Activated CD4-positive, alpha-beta T cell treated with anti-CD3 and anti-CD28 coated beads, Interleukin-2, amount 50 U/mL, for 48 hours (primary cell): Measurements from ENCODE around the gene GALK1.

ENCODE experiments used
- DNase-seq, 2 experiments: peaks; one replicate each; pipeline ENCODE4 v3.0.0-alpha.2; 2020

The GALK1 gene

GRCh38 chr17:75748706-75749105, 16.3 kb downstream of the GALK1 start:
- no peak for DNase-seq

DNA sequence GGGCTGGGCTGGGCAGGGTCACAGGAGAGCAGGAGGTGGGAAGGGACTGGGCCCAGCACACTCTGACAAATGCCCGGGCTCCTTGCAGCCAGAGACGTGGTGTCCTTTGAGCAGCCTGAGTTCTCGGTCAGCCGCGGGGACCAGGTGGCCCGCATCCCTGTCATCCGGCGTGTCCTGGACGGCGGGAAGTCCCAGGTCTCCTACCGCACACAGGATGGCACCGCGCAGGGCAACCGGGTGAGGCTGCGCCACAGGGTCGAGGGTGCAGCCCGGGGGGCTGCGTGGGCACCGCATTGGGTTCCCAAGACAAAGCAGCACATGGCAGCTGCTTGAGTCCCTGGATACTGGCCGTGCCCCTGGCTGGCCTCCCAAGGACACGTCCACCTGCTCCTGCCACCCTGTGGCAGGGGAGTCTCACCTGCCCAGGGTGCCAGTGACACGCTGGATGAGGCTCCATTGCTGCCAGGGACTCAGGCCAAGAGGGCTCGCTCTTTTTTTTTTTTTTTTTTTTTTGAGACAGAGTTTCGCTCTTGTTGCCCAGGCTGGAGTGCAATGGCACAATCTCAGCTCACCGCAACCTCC, 21.3 kb downstream of the GALK1 start:
- no peak for DNase-seq

- no peak for DNase-seq
Observed at GRCh38 chr17:75742337-75742736, 22.7 kb downstream of the GALK1 start.

DNA sequence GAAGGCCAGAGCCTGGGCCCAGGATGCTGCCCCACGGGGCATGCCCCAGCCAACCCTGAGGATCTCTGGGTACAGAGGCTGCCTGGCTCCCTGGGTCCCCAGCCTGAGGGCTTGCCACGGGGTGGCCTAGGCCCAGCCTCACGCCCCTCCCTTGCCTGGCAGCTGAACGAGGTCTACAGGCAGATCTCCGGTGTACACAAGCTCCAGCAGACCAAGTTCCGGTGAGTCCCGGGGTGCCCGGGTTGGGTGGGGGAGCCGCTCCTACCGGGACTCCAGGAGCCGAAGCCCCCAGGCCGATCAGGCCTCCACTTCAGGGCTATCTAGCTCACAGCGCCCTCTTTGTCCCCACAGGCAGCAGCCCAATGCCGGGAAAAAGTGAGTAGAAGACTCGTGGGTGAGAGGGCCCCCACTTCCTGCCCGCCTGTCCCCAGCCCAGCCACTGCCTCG, 24.3 kb downstream of the GALK1 start:
- no peak for DNase-seq

GRCh38 chr17:75740215-75740614, 24.8 kb downstream of the GALK1 start:
- no peak for DNase-seq

DNA sequence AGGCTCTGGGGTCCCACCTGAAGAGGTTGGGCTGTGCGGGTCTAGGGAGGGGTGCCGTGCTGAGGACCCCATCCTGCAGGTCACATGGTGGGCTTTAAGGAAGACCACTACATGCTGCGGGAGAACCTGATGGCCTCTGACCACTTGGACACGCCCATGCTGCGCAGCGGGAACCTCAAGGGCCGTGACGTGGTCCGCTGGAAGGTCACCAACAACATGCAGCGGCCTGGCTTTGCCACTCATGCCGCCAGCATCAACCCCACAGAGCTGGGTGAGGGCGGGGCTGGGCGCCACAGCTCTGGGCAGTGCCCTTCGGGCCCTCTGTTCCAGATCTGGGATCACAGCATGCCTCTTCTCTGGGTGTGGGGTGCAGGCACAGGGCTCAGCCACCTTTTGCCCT, 25.2 kb downstream of the GALK1 start:
- no peak for DNase-seq

- no peak for DNase-seq
Observed at GRCh38 chr17:75739174-75739573, 25.8 kb downstream of the GALK1 start.

- DNase-seq: no peak
Observed at GRCh38 chr17:75738218-75738802, 26.7 kb downstream of the GALK1 start.

- no peak for DNase-seq
Observed at GRCh38 chr17:75737133-75737962, 27.6 kb downstream of the GALK1 start.

DNA sequence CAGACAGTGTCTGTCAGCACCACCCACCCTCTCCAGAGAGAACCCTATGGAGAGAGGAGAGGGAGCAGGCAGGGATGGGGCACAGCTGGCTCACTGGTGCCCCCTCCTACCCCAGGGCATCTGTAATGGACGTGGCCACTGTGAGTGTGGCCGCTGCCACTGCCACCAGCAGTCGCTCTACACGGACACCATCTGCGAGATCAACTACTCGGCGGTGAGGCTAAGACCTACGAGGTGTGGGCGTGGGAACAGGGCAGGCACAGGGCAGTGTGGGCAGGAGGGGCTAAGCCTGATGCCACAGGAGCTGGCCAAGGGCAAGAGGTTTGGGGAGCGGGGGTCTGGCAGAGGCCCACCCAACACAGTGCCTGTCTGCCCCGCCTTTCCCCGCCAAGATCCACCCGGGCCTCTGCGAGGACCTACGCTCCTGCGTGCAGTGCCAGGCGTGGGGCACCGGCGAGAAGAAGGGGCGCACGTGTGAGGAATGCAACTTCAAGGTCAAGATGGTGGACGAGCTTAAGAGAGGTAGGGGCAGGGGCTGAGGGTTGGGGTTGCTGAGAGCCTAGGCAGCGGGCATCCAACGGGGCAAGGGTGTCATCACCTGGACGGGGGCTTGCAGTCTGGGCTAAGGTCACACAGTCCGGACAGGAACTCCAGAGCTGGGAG, 28.7 kb downstream of the GALK1 start:
- DNase-seq: no peak

- no peak for DNase-seq
Observed at GRCh38 chr17:75734674-75735294, 30.2 kb downstream of the GALK1 start.

GRCh38 chr17:75733471-75733870, 31.5 kb downstream of the GALK1 start:
- DNase-seq: no peak

GRCh38 chr17:75731716-75732498, 33.1 kb downstream of the GALK1 start:
- DNase-seq: no peak

DNA sequence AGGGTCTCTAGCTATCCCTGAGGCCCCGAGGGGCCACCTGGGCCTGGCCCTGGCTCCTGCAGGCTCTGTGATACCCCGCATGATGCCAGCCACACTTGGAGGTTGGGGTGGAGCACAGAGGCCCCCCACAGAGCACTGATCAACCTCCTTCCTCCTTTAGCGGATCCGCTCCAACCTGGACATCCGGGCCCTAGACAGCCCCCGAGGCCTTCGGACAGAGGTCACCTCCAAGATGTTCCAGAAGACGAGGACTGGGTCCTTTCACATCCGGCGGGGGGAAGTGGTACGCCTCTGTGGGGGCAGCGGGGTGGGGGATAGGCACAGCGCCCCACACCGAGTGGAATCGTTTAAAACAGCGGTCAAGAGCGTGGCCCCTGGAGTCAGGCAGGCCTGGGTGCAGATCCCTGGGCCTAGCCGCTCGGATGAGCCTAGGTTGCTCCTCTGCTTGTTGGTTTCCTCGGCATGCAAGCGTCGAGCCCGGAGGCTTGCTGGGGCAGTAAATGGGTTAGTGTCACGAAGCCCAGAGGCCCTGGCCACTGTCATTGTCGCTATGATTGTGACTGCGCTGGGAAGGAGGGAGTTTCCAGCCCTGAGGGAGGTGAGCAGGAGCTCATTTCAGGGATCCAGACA, 33.8 kb downstream of the GALK1 start:
- no peak for DNase-seq

DNA sequence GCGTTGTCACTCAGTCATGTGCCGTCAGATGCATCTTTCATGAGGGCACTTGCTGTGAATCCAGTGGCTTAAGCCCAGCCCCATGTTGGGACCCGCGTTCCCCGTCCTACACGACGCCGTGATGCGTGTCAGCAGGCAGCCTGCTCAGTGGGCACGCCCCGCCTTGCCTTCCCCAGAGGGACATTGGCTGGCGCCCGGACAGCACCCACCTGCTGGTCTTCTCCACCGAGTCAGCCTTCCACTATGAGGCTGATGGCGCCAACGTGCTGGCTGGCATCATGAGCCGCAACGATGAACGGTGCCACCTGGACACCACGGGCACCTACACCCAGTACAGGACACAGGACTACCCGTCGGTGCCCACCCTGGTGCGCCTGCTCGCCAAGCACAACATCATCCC, 34.9 kb downstream of the GALK1 start:
- DNase-seq: no peak

GRCh38 chr17:75729351-75729750, 35.6 kb downstream of the GALK1 start:
- DNase-seq: no peak

DNA sequence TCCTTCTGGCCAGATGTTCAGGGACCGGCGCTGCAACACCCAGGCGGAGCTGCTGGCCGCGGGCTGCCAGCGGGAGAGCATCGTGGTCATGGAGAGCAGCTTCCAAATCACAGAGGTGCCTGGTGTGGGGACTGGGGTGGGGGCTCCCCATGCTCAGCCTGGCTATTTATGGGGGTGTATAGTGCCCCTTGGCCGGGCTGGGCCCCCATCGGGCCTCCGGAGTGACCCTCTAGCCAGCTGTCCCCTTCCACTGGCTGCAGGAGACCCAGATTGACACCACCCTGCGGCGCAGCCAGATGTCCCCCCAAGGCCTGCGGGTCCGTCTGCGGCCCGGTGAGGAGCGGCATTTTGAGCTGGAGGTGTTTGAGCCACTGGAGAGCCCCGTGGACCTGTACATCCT, 37.6 kb downstream of the GALK1 start:
- no peak for DNase-seq

DNA sequence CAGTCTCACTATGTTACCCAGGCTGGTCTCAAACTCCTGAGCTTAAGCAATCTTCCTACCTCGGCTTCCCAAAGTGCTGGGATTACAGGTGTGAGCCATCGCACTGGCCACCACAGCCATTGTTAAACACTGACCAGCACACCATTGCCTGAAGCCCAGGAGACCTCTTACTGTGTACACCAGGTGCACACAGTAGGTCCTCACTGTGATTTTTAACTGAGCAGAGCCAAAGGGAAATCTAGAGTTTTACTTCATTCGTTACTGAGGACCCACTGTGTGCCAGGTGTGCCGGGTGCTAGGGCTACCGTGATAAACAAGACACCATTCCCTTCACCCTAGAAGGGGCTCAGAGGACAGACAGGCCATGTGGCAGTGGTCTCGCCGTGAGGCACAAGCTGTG, 39.5 kb downstream of the GALK1 start:
- no peak for DNase-seq

DNA sequence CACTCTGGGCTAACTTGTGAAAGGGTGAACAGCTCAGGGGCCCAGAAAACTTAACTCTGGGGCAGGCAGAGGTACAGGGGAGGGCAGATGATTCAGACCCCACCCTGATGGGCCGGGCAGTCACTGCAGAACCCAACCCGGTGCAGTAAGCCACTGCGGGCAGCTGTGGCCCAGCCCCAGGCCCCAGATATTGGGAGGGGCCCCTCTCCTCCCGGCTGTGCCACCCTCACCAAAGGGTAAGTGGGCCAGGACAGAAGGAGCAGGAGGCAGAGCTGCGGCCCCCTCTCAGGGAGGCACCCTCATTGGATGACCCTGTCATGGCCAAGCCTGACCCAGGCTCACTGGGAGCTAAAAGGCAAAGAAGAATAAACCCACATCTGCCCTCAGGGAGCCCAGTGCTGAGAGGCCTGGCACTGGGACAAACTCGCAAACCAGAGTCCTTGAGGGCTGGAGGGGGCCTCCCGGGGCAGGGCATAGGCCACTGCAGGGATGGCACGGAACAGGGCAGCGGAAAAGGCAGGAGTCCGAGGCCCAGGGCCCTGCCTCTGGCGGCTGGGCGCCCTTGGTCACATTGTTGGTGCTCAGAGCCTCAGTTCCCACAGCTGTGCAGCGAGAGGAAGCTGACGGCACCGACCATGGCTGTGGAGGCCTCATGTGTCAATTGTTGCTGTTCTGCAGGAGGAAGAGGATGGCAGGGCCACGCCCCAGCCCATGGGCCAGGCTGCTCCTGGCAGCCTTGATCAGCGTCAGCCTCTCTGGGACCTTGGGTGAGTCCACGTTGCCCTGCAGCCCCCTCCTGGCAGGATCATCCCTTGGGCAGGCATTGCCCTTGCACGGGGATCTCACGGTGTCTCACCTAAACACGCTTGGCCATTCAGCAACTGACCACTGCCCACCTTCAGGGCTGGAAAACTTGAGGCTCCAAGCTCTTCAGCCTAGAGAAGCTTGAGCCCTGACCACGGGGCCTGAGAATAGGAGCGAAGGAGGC, 40.7 kb downstream of the GALK1 start:
- no peak for DNase-seq

DNA sequence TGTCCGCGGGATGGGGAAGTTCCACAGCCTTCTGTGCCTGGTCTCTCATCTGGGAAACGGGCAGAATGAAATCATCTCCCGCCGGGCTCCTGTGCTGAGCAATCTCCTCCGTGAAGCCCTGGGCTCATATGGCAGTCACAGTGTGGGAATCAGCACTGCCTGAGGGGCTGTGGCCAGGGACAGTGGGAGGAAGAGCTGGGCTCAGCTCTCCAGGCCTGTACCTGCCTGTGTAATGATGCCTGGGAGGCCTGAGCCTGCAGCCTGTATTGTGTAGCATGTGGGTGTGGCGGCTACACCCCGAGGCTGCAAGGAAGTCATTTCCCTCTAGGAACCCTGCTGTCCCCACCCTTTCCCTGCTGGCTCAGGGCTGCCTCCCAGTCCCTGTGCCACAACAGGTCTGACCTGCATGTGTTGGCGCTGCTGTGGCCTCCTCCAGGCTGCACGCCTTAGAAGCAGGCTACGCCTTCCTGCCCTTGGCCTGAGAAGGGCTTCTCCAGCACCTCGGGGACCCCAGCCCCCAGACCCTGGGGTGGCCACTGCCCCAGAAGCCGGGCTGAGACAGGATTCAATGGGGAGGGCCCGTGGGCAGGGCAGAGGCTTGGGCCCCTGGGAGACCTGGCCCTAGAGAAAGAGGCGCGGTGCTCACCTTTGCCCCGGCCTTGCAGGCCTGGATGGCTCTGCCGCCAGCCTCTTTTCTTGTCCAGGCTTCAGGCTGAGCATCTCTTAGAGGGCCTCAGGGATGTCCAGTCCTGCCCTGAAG, 41.6 kb downstream of the GALK1 start:
- no peak for DNase-seq
